GM12878 (cell line): ENCODE measurements around the gene USP34. TPM values are rescaled to one million over a fixed set of nuclear protein-coding genes. Genes with fewer than 3 reads are reported as not detected.

Experiments used
- ASH2L ChIP-seq: fragments of 300-600, 200-600 bp; sonication (generic); IDR thresholded peaks from 2 replicates; pipeline ENCODE4 v1.6.1; 2017; ENCODE audit warnings: low read depth, mild to moderate bottlenecking, borderline replicate concordance
- ATF7 ChIP-seq: fragments of 450-650 bp; IDR thresholded peaks from 2 replicates; pipeline ENCODE4 v1.6.1; 2016; ENCODE audit warnings: low read depth, mild to moderate bottlenecking
- BACH1 ChIP-seq: fragments of 450-650 bp; IDR thresholded peaks from 2 replicates; pipeline ENCODE4 v1.6.1; 2017; ENCODE audit warnings: mild to moderate bottlenecking, borderline replicate concordance
- CEBPB ChIP-seq, 2 experiments: fragments of 150-350 bp in 1 of 2; IDR thresholded peaks; 2 replicates each; pipeline ENCODE4 v1.6.1; 2012 to 2014; ENCODE audit warnings: low read depth in 2 of 2, low read length in 2 of 2, borderline replicate concordance in 1 of 2, inconsistent platforms in 1 of 2
- E2F8 ChIP-seq: fragments of 450-650 bp; IDR thresholded peaks from 2 replicates; pipeline ENCODE4 v1.6.1; 2018; ENCODE audit warnings: mild to moderate bottlenecking, low read depth, moderate library complexity; ENCODE audit not compliant: partially characterized antibody
- FOXK2 ChIP-seq: fragments of 450-650 bp; IDR thresholded peaks from 2 replicates; pipeline ENCODE4 v1.6.1; 2017; ENCODE audit warnings: mild to moderate bottlenecking, moderate library complexity
- HDGF ChIP-seq: fragments of 450-650 bp; IDR thresholded peaks from 2 replicates; pipeline ENCODE4 v1.6.1; 2016; ENCODE audit warnings: antibody characterized with exemption
- MYC ChIP-seq: IDR thresholded peaks from 2 replicates; pipeline ENCODE4 v1.6.1; 2011; ENCODE audit warnings: mild to moderate bottlenecking, low read length, moderate library complexity, inconsistent platforms; ENCODE audit not compliant: insufficient read depth, insufficient replicate concordance, insufficient read length, severe bottlenecking
- NFIC ChIP-seq: IDR thresholded peaks from 2 replicates; pipeline ENCODE4 v1.6.1; 2012; ENCODE audit warnings: low read depth, mild to moderate bottlenecking, inconsistent platforms, low read length, moderate library complexity
- PKNOX1 ChIP-seq: fragments of 450-650 bp; IDR thresholded peaks from 2 replicates; pipeline ENCODE4 v1.6.1; 2016; ENCODE audit warnings: mild to moderate bottlenecking
- POLR2A ChIP-seq: IDR thresholded peaks from 2 replicates; pipeline ENCODE4 v1.6.1; 2011; ENCODE audit warnings: low read depth, mild to moderate bottlenecking, low read length
- POLR2AphosphoS5 ChIP-seq: IDR thresholded peaks from 2 replicates; pipeline ENCODE4 v1.6.1; 2011; ENCODE audit warnings: mild to moderate bottlenecking, low read length, inconsistent platforms
- RB1 ChIP-seq: fragments of 450-650 bp; formaldehyde crosslinking; IDR thresholded peaks from 2 replicates; pipeline ENCODE4 v1.6.1; 2017; ENCODE audit warnings: mild to moderate bottlenecking, borderline replicate concordance
- RCOR1 ChIP-seq: conservative IDR thresholded peaks from 2 replicates; pipeline ENCODE4 v1.6.1; 2012; ENCODE audit warnings: low read depth, low read length, improper control_type of control experiment
- SIN3A ChIP-seq: IDR thresholded peaks from 2 replicates; pipeline ENCODE4 v1.6.1; 2012; ENCODE audit warnings: low read depth, low read length, improper control_type of control experiment
- SMC3 ChIP-seq: IDR thresholded peaks from 2 replicates; pipeline ENCODE4 v1.6.1; 2011; ENCODE audit warnings: low read length, improper control_type of control experiment, borderline replicate concordance
- ZBTB33 ChIP-seq: fragments of 450-650 bp; IDR thresholded peaks from 2 replicates; pipeline ENCODE4 v1.6.1; 2017; ENCODE audit warnings: mild to moderate bottlenecking
- ZNF622 ChIP-seq: fragments of 450-650 bp; IDR thresholded peaks from 2 replicates; pipeline ENCODE4 v1.6.1; 2017; ENCODE audit warnings: mild to moderate bottlenecking, inconsistent platforms
- polyA plus RNA-seq, 11 experiments: library from polyadenylated mRNA; depleted of rRNA in 4 of 11; unstranded in 6 of 11; stranded (reverse) in 5 of 11; fragments of >200 nt; fragmentation: Nextera tagmentation in 4 of 11; fragmentation: Illumina TruSeq in 1 of 11; extraction: Ambion mirVana in 4 of 11; extraction: Trizol in 1 of 11; gene quantifications; 1 replicate in 1 of 11; 2 replicates in 10 of 11; pipeline versions ENCODE4 v1.2.1 to v1.2.3, GENCODE V29; 2011 to 2016; ENCODE audit warnings: inconsistent platforms in 2 of 11, missing spikeins in 2 of 11, low read depth in 1 of 11
- total RNA-seq, 4 experiments: library from RNA; depleted of rRNA in 3 of 4; stranded (reverse); fragments of >200 nt in 3 of 4; fragmentation: Illumina TruSeq in 1 of 4; extraction: Trizol in 1 of 4; gene quantifications; 2 replicates each; pipeline versions ENCODE4 v1.2.1 to v1.2.3, GENCODE V29; 2013 to 2021
- TF ChIP-seq, protein P1 (sequence below): IDR thresholded peaks from 2 replicates; pipeline ENCODE4 v1.6.1; 2011; ENCODE audit warnings: mild to moderate bottlenecking, low read depth, low read length, moderate library complexity; ENCODE audit not compliant: insufficient replicate concordance
- TF ChIP-seq, protein P2 (sequence below): fragments of 450-650 bp; IDR thresholded peaks from 2 replicates; pipeline ENCODE4 v1.6.1; 2017; ENCODE audit warnings: mild to moderate bottlenecking, low read depth, inconsistent platforms; ENCODE audit not compliant: poor library complexity, severe bottlenecking

The USP34 gene
- total and polyA plus RNA-seq, 10 of the 15 experiments (the other 5 are each of a cell fraction or from before 2014, with no cell fraction given) = 26.2 to 106 (median 62.1) TPM

- TF ChIP-seq PKNOX1 (no peak), ZNF622 (no peak), MYC (no peak), RB1 (no peak), SIN3A (peak; percentile 75; the same call in 1 of the 2 replicates), RCOR1 (no peak), HDGF (no peak), ATF7 (no peak), NFIC (no peak), ASH2L (no peak), E2F8 (no peak), ZBTB33 (no peak), SMC3 (no peak), BACH1 (no peak; the same call in 1 of the 2 replicates), FOXK2 (no peak), CEBPB (IDR thresholded peaks at IDR 0.05; ENCODE audit: borderline replicate concordance in 1 of 2, low read depth in 2 of 2, low read length in 2 of 2) (no peak), POLR2A (no peak), POLR2AphosphoS5 (no peak; the same call in none of the 2 replicates)
- TF ChIP-seq, protein P1, sequence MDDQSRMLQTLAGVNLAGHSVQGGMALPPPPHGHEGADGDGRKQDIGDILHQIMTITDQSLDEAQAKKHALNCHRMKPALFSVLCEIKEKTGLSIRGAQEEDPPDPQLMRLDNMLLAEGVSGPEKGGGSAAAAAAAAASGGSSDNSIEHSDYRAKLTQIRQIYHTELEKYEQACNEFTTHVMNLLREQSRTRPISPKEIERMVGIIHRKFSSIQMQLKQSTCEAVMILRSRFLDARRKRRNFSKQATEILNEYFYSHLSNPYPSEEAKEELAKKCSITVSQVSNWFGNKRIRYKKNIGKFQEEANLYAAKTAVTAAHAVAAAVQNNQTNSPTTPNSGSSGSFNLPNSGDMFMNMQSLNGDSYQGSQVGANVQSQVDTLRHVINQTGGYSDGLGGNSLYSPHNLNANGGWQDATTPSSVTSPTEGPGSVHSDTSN = no peak
- TF ChIP-seq, protein P2, sequence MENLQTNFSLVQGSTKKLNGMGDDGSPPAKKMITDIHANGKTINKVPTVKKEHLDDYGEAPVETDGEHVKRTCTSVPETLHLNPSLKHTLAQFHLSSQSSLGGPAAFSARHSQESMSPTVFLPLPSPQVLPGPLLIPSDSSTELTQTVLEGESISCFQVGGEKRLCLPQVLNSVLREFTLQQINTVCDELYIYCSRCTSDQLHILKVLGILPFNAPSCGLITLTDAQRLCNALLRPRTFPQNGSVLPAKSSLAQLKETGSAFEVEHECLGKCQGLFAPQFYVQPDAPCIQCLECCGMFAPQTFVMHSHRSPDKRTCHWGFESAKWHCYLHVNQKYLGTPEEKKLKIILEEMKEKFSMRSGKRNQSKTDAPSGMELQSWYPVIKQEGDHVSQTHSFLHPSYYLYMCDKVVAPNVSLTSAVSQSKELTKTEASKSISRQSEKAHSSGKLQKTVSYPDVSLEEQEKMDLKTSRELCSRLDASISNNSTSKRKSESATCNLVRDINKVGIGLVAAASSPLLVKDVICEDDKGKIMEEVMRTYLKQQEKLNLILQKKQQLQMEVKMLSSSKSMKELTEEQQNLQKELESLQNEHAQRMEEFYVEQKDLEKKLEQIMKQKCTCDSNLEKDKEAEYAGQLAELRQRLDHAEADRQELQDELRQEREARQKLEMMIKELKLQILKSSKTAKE = no peak
These were observed 550 bp downstream of the USP34 start (continued) for GRCh38 chr2:61470122-61470951.
